MV-4-11 (cell line): Measurements from ENCODE around the gene CSF3R.
A peak's percentile ranks its signal among the peaks of the same experiment; 100 is the strongest.
"Not testable (repeated sequence)": the region's sequence is repeated elsewhere in the genome, so short reads cannot be mapped to it uniquely, and the experiment has no call there.

Source experiments
- DNase-seq: peaks from one replicate; lab custom pipeline; 2025; lab: John Stamatoyannopoulos, UW

Gene CSF3R

GRCh38 chr1:36481771-36482723 is 666 bp downstream of the CSF3R start:
- DNase-seq = no peak

- DNase-seq = no peak
Observed at GRCh38 chr1:36481091-36481490, 1.6 kb downstream of the CSF3R start.

- no peak for DNase-seq
Observed at GRCh38 chr1:36480161-36480560, 2.6 kb downstream of the CSF3R start.

- no peak for DNase-seq
Observed at GRCh38 chr1:36479505-36480051, 3.1 kb downstream of the CSF3R start.

GRCh38 chr1:36477615-36478014 is 5.1 kb downstream of the CSF3R start:
- DNase-seq = not testable (repeated sequence)

- no peak for DNase-seq
Observed at GRCh38 chr1:36476945-36477344, 5.8 kb downstream of the CSF3R start.

GRCh38 chr1:36475910-36476604 is 6.7 kb downstream of the CSF3R start:
- no peak for DNase-seq

GRCh38 chr1:36475341-36475740 is 7.4 kb downstream of the CSF3R start:
- DNase-seq = no peak

- DNase-seq = no peak
Observed at GRCh38 chr1:36472656-36473055, 10.1 kb downstream of the CSF3R start.

GRCh38 chr1:36471830-36472641 is 10.7 kb downstream of the CSF3R start:
- DNase-seq = no peak

- DNase-seq = no peak
Observed at GRCh38 chr1:36469163-36469562, 13.6 kb downstream of the CSF3R start.

GRCh38 chr1:36467700-36468455 is 14.8 kb downstream of the CSF3R start:
- DNase-seq = no peak

- no peak for DNase-seq
Observed at GRCh38 chr1:36467027-36467410, 15.7 kb downstream of the CSF3R start.

- no peak for DNase-seq
Observed at GRCh38 chr1:36466370-36467026, 16.2 kb downstream of the CSF3R start.

- no peak for DNase-seq
Observed at GRCh38 chr1:36465731-36466369, 16.9 kb downstream of the CSF3R start.

GRCh38 chr1:36464605-36465393 is 17.9 kb downstream of the CSF3R start:
- no peak for DNase-seq

- peak; percentile 93 for DNase-seq
Observed at GRCh38 chr1:36463803-36464604, 18.7 kb downstream of the CSF3R start, which contains the start of gene MRPS15. Gene MRPS15, minus strand, starts transcription at chr1:36464384. Its CDS starts 109 bp downstream, at chr1:36464275.

GRCh38 chr1:36463463-36463802 is 19.3 kb downstream of the CSF3R start:
- DNase-seq = no peak

GRCh38 chr1:36458910-36459309 is 23.8 kb downstream of the CSF3R start:
- DNase-seq = peak; percentile 78
